A549 (cell line): ENCODE measurements around the gene CBFA2T2.
"Not testable (repeated sequence)": the region's sequence is repeated elsewhere in the genome, so short reads cannot be mapped to it uniquely, and the experiment has no call there.

Experiments used
- BHLHE40 ChIP-seq: IDR thresholded peaks from 2 replicates; pipeline ENCODE4 v1.6.1; 2012; ENCODE audit warnings: low read depth, low read length, inconsistent platforms
- CHD4 ChIP-seq: fragments of 200-600 bp; sonication (generic); IDR thresholded peaks from 2 replicates; pipeline ENCODE4 v1.6.1; 2016; ENCODE audit warnings: antibody characterized with exemption, mild to moderate bottlenecking, borderline replicate concordance
- EP300 ChIP-seq, 2 experiments: fragments of >200 bp; sonication (Bioruptor Twin); formaldehyde crosslinking; IDR thresholded peaks; 2 replicates in 1 of 2; 3 replicates in 1 of 2; pipeline ENCODE4 v1.6.1; 2016 to 2017
- HDAC2 ChIP-seq: fragments of 200-600 bp; sonication (generic); IDR thresholded peaks from 2 replicates; pipeline ENCODE4 v1.6.1; 2016
- MAX ChIP-seq: IDR thresholded peaks from 2 replicates; pipeline ENCODE4 v1.6.1; 2012
- MAZ ChIP-seq: fragments of 150-350 bp; IDR thresholded peaks from 2 replicates; pipeline ENCODE4 v1.6.1; 2014; ENCODE audit warnings: antibody characterized with exemption, low read depth, low read length, borderline replicate concordance
- NR3C1 ChIP-seq: fragments of >200 bp; sonication (Bioruptor Twin); formaldehyde crosslinking; IDR thresholded peaks from 3 replicates; pipeline ENCODE4 v1.6.1; 2017
- POLR2A ChIP-seq: IDR thresholded peaks from 2 replicates; pipeline ENCODE4 v1.6.1; 2012; ENCODE audit warnings: mild to moderate bottlenecking, low read length
- RFX5 ChIP-seq: fragments of 450-650 bp; IDR thresholded peaks from 2 replicates; pipeline ENCODE4 v1.7.1; 2014; ENCODE audit warnings: antibody characterized with exemption, mild to moderate bottlenecking, moderate library complexity
- ZC3H11A ChIP-seq: fragments of 450-650 bp; IDR thresholded peaks from 2 replicates; pipeline ENCODE4 v1.6.1; 2014; ENCODE audit warnings: antibody characterized with exemption, mild to moderate bottlenecking
- ZFP36 ChIP-seq: fragments of 450-650 bp; IDR thresholded peaks from 2 replicates; pipeline ENCODE4 v1.6.1; 2014; ENCODE audit warnings: borderline replicate concordance; ENCODE audit not compliant: partially characterized antibody
- TF ChIP-seq, protein P1 (sequence below): fragments of >200 bp; sonication (Bioruptor Twin); formaldehyde crosslinking; IDR thresholded peaks from 3 replicates; pipeline ENCODE4 v1.5.1; 2016
- TF ChIP-seq, protein P2 (sequence below): IDR thresholded peaks from 2 replicates; pipeline ENCODE4 v1.6.1; 2012

GRCh38 chr20:33646959-33647602, 157.2 kb downstream of the CBFA2T2 start:
- TF ChIP-seq NR3C1; POLR2A; MAZ; CHD4; MAX; BHLHE40; EP300 (IDR thresholded peaks at IDR 0.05); ZC3H11A; RFX5; HDAC2; ZFP36: not testable (repeated sequence)
- TF ChIP-seq, protein P1, sequence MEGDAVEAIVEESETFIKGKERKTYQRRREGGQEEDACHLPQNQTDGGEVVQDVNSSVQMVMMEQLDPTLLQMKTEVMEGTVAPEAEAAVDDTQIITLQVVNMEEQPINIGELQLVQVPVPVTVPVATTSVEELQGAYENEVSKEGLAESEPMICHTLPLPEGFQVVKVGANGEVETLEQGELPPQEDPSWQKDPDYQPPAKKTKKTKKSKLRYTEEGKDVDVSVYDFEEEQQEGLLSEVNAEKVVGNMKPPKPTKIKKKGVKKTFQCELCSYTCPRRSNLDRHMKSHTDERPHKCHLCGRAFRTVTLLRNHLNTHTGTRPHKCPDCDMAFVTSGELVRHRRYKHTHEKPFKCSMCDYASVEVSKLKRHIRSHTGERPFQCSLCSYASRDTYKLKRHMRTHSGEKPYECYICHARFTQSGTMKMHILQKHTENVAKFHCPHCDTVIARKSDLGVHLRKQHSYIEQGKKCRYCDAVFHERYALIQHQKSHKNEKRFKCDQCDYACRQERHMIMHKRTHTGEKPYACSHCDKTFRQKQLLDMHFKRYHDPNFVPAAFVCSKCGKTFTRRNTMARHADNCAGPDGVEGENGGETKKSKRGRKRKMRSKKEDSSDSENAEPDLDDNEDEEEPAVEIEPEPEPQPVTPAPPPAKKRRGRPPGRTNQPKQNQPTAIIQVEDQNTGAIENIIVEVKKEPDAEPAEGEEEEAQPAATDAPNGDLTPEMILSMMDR, result not testable (repeated sequence)
- TF ChIP-seq, protein P2, sequence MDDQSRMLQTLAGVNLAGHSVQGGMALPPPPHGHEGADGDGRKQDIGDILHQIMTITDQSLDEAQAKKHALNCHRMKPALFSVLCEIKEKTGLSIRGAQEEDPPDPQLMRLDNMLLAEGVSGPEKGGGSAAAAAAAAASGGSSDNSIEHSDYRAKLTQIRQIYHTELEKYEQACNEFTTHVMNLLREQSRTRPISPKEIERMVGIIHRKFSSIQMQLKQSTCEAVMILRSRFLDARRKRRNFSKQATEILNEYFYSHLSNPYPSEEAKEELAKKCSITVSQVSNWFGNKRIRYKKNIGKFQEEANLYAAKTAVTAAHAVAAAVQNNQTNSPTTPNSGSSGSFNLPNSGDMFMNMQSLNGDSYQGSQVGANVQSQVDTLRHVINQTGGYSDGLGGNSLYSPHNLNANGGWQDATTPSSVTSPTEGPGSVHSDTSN, result not testable (repeated sequence)
